Activated naive CD8-positive, alpha-beta T cell treated with anti-CD3 and anti-CD28 coated beads, Interleukin-2, amount 10 ng/mL, durations not matched to agents 7 days and 5 days (primary cell): ENCODE measurements around the gene C16orf82. TPM values are rescaled to one million over a fixed set of nuclear protein-coding genes. Genes with fewer than 3 reads are reported as not detected.

ENCODE experiments used
- ATAC-seq: fragments of 150-1000 bp; cut with Tn5 transposase; one replicate; pipeline ENCODE4 v1.10.0; 2021; ENCODE audit warnings: low read depth, moderate library complexity
- POLR2A ChIA-PET: fragments of 350-600 bp; sonication (Branson Sonifier 250); formaldehyde crosslinking; loops from one replicate; lab custom pipeline; 2021; ENCODE audit warnings: antibody characterized with exemption; lab: Charles Lee
- DNase-seq: peaks from one replicate; pipeline ENCODE4 v3.0.0; 2021
- H3K27ac Mint-ChIP-seq: one replicate; pipeline ENCODE4 v1.8.0; 2022; ENCODE audit warnings: mild to moderate bottlenecking, mixed read lengths
- H3K27me3 Mint-ChIP-seq: one replicate; pipeline ENCODE4 v1.8.0; 2022; ENCODE audit warnings: mild to moderate bottlenecking, moderate library complexity, mixed read lengths
- H3K36me3 Mint-ChIP-seq: one replicate; pipeline ENCODE4 v1.8.0; 2021; ENCODE audit warnings: mild to moderate bottlenecking, mixed read lengths
- H3K4me1 Mint-ChIP-seq: one replicate; pipeline ENCODE4 v1.8.0; 2021; ENCODE audit warnings: mixed read lengths
- H3K4me3 Mint-ChIP-seq: one replicate; pipeline ENCODE4 v1.8.0; 2022; ENCODE audit warnings: mild to moderate bottlenecking, moderate library complexity, mixed read lengths
- H3K9me3 Mint-ChIP-seq: one replicate; pipeline ENCODE4 v1.8.0; 2021; ENCODE audit warnings: mixed read lengths
- total RNA-seq, 2 experiments: library from RNA; stranded (reverse); gene quantifications; one replicate each; pipeline ENCODE4 v1.2.3, GENCODE V29; 2021

C16orf82 gene
- total RNA-seq, 2 experiments from 2014 or later: not detected

DNA sequence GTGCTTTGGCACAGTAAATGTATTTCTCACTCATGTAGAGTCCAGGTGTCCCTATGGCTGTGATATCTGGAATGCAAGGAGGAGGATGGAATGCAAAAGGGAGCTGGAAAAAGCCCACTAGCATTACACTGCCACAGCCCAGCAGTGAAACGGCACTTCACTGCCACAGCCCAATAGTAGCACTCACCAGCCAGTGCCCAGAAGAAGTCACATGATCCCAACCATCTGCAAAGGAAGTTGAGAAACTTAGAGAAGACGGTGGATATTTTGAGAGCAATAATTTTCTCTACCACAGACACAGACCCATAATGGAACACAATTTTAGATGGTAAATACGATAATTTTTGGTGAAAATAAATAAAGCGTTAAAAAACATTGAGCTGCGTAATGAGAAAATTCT, 51.8 kb downstream of the C16orf82 start:
- Mint-ChIP-seq H3K27ac (no peak overlapping the region), H3K4me1 (peaks cover 3% of the 10 kb centered on the region), H3K4me3 (no peak overlapping the region), H3K27me3 (peaks cover 7% of the 10 kb centered on the region), H3K36me3 (no peaks in the 10 kb centered on the region), H3K9me3 (peaks cover 14% of the 10 kb centered on the region)
- no peak for ATAC-seq
- no peak for DNase-seq
- POLR2A ChIA-PET: no interaction called here

Other genes with a start within 250 kb of the C16orf82 start
- 10 to 100 TPM; 20.1 to 21.8 TPM for gene KDM8, start 136.6 kb downstream of the C16orf82 start, total RNA-seq
- gene NSMCE1, start 201.8 kb downstream of the C16orf82 start, total RNA-seq: 10 to 100 TPM; 69.0 to 75.6 TPM
- gene IL4R, start 247.0 kb downstream of the C16orf82 start, total RNA-seq: 100 to 1,000 TPM; 215 TPM